IMR-90 (cell line): ENCODE measurements around the gene STAT4. TPM values are rescaled to one million over a fixed set of nuclear protein-coding genes. Genes with fewer than 3 reads are reported as not detected.

ENCODE experiments used
- ATAC-seq: fragments of 200-7000 bp; cut with Tn5 transposase; 2 replicates; pipeline ENCODE4 v1.9.1; 2020; ENCODE audit warnings: low read depth, mild to moderate bottlenecking, moderate library complexity
- BruUV-seq: library from RNA; stranded (reverse); fragments of 400-500 nt; replicated peaks from 2 replicates; lab custom pipeline; 2021; lab: Mats Ljungman, UMichigan
- CTCF ChIA-PET: fragments of 300-600 bp; formaldehyde crosslinking; extraction: SDS; loops from one replicate; lab custom pipeline; 2021; ENCODE audit warnings: antibody characterized with exemption; lab: Yijun Ruan, JAX
- POLR2A ChIA-PET: fragments of 300-600 bp; sonication (Branson Sonifier 250); formaldehyde crosslinking; loops from one replicate; lab custom pipeline; 2022; ENCODE audit warnings: antibody characterized with exemption; ENCODE audit not compliant: unreplicated experiment; lab: Charles Lee
- DNase-seq: peaks from one replicate; pipeline ENCODE4 v3.0.0; 2013
- H2AFZ ChIP-seq: replicated peaks from 2 replicates; pipeline ENCODE3; 2013; ENCODE audit warnings: low read length, mild to moderate bottlenecking; ENCODE audit not compliant: poor library complexity
- H2AK5ac ChIP-seq: 2 replicates; pipeline ENCODE4 v1.6.1; 2013; ENCODE audit warnings: low read depth, low read length, inconsistent platforms
- H2AK9ac ChIP-seq: replicated peaks from 2 replicates; pipeline ENCODE3; 2013; ENCODE audit warnings: mild to moderate bottlenecking, low read depth, low read length, moderate library complexity; ENCODE audit not compliant: poor library complexity
- H2BK120ac ChIP-seq: 2 replicates; pipeline ENCODE4 v1.6.1; 2013; ENCODE audit warnings: low read depth, low read length, inconsistent platforms
- H2BK15ac ChIP-seq: 3 replicates; pipeline ENCODE4 v1.6.1; 2013; ENCODE audit warnings: low read depth, low read length, inconsistent platforms
- H2BK20ac ChIP-seq: 2 replicates; pipeline ENCODE4 v1.6.1; 2013; ENCODE audit warnings: low read depth, mild to moderate bottlenecking, inconsistent platforms, low read length, moderate library complexity
- H2BK5ac ChIP-seq: 2 replicates; pipeline ENCODE4 v1.6.1; 2013; ENCODE audit warnings: mild to moderate bottlenecking, low read depth, low read length, inconsistent platforms; ENCODE audit not compliant: poor library complexity, severe bottlenecking
- H3K14ac ChIP-seq: replicated peaks from 2 replicates; pipeline ENCODE4 v1.6.1; 2013; ENCODE audit warnings: low read depth, low read length, inconsistent platforms
- H3K18ac ChIP-seq: 2 replicates; pipeline ENCODE4 v1.6.1; 2013; ENCODE audit warnings: low read depth, low read length, control low read depth
- H3K23ac ChIP-seq: 2 replicates; pipeline ENCODE4 v1.6.1; 2013; ENCODE audit warnings: low read depth, low read length, inconsistent platforms
- H3K27ac ChIP-seq: 2 replicates; pipeline ENCODE4 v1.5.1; 2013; ENCODE audit warnings: mild to moderate bottlenecking, control low read depth, low read length; ENCODE audit not compliant: insufficient read depth
- H3K27me3 ChIP-seq: 2 replicates; pipeline ENCODE4 v1.6.1; 2013; ENCODE audit warnings: low read length; ENCODE audit not compliant: control insufficient read depth, insufficient read depth
- H3K36me3 ChIP-seq: 2 replicates; pipeline ENCODE4 v1.6.1; 2013; ENCODE audit warnings: low read length, mixed read lengths; ENCODE audit not compliant: control insufficient read depth, insufficient read depth
- H3K4ac ChIP-seq: 2 replicates; pipeline ENCODE4 v1.6.1; 2013; ENCODE audit warnings: low read depth, low read length, inconsistent platforms
- H3K4me1 ChIP-seq: 2 replicates; pipeline ENCODE4 v1.6.1; 2013; ENCODE audit warnings: low read length, mixed read lengths; ENCODE audit not compliant: control insufficient read depth, insufficient read depth
- H3K4me2 ChIP-seq: 2 replicates; pipeline ENCODE4 v1.6.1; 2013; ENCODE audit warnings: low read depth, mild to moderate bottlenecking, control low read depth, low read length, moderate library complexity
- H3K4me3 ChIP-seq: 2 replicates; pipeline ENCODE4 v1.5.1; 2013; ENCODE audit warnings: low read depth, mild to moderate bottlenecking, control low read depth, low read length, moderate library complexity; ENCODE audit not compliant: insufficient read depth
- H3K56ac ChIP-seq: 2 replicates; pipeline ENCODE4 v1.6.1; 2013; ENCODE audit warnings: low read length, inconsistent platforms; ENCODE audit not compliant: insufficient read depth; ENCODE audit errors: extremely low read depth
- H3K79me1 ChIP-seq, 2 experiments: 2 replicates each; pipeline ENCODE4 v1.6.1; 2013; ENCODE audit warnings: low read length in 2 of 2, inconsistent platforms in 1 of 2, low read depth in 1 of 2
- H3K9ac ChIP-seq: 2 replicates; pipeline ENCODE4 v1.6.1; 2013; ENCODE audit warnings: low read depth, low read length, control low read depth
- H3K9me1 ChIP-seq: 2 replicates; pipeline ENCODE4 v1.6.1; 2013; ENCODE audit warnings: low read length, inconsistent platforms; ENCODE audit not compliant: insufficient read depth
- H3K9me3 ChIP-seq: 2 replicates; pipeline ENCODE4 v1.6.1; 2013; ENCODE audit warnings: low read length; ENCODE audit not compliant: control insufficient read depth, insufficient read depth
- H4K20me1 ChIP-seq: 2 replicates; pipeline ENCODE4 v1.6.1; 2013; ENCODE audit warnings: low read length, inconsistent platforms; ENCODE audit not compliant: insufficient read depth
- H4K5ac ChIP-seq: 2 replicates; pipeline ENCODE4 v1.6.1; 2013; ENCODE audit warnings: mild to moderate bottlenecking, low read depth, low read length, control low read depth
- H4K8ac ChIP-seq, 2 experiments: 2 replicates each; pipeline ENCODE4 v1.6.1; 2013; ENCODE audit warnings: low read depth in 2 of 2, low read length in 2 of 2, control low read depth in 1 of 2, inconsistent platforms in 1 of 2
- H4K91ac ChIP-seq: 2 replicates; pipeline ENCODE4 v1.6.1; 2013; ENCODE audit warnings: low read depth, low read length, inconsistent platforms; ENCODE audit not compliant: insufficient read depth
- CEBPB ChIP-seq: IDR thresholded peaks from 2 replicates; pipeline ENCODE4 v1.6.1; 2012; ENCODE audit warnings: low read depth, low read length, improper control_type of control experiment
- CHD1 ChIP-seq: IDR thresholded peaks from 2 replicates; pipeline ENCODE4 v1.6.1; 2012; ENCODE audit warnings: low read depth, low read length, improper control_type of control experiment
- FOS ChIP-seq: fragments of 150-350 bp; IDR thresholded peaks from 2 replicates; pipeline ENCODE4 v1.6.1; 2016; ENCODE audit warnings: low read depth, low read length
- MAFK ChIP-seq: IDR thresholded peaks from 2 replicates; pipeline ENCODE4 v1.6.1; 2012; ENCODE audit warnings: low read depth, low read length, improper control_type of control experiment
- MAZ ChIP-seq: IDR thresholded peaks from 2 replicates; pipeline ENCODE4 v1.6.1; 2012; ENCODE audit warnings: low read depth, mild to moderate bottlenecking, low read length, improper control_type of control experiment, moderate library complexity, borderline replicate concordance
- MXI1 ChIP-seq: IDR thresholded peaks from 2 replicates; pipeline ENCODE4 v1.6.1; 2012; ENCODE audit warnings: low read depth, mild to moderate bottlenecking, low read length, moderate library complexity, borderline replicate concordance
- NFE2L2 ChIP-seq: fragments of 150-350 bp; IDR thresholded peaks from 2 replicates; pipeline ENCODE4 v1.6.1; 2016; ENCODE audit warnings: low read depth, mild to moderate bottlenecking, low read length
- RAD21 ChIP-seq: IDR thresholded peaks from 2 replicates; pipeline ENCODE4 v1.6.1; 2012; ENCODE audit warnings: low read length, improper control_type of control experiment
- RCOR1 ChIP-seq: IDR thresholded peaks from 2 replicates; pipeline ENCODE4 v1.6.1; 2012; ENCODE audit warnings: mild to moderate bottlenecking, low read length, improper control_type of control experiment; ENCODE audit not compliant: insufficient replicate concordance
- RFX5 ChIP-seq: IDR thresholded peaks from 2 replicates; pipeline ENCODE4 v1.8.0; 2012; ENCODE audit warnings: low read depth, mild to moderate bottlenecking, low read length, moderate library complexity
- SMC3 ChIP-seq: fragments of 150-350 bp; IDR thresholded peaks from 2 replicates; pipeline ENCODE4 v1.6.1; 2016; ENCODE audit warnings: low read depth, mild to moderate bottlenecking, antibody characterized with exemption, low read length, moderate library complexity
- WGBS, 2 experiments: methylation state at CpG; one replicate each; pipeline versions ENCODE4 v1.1.5 to v1.1.7; 2013; ENCODE audit warnings: missing lambda C conversion rate in 2 of 2; ENCODE audit not compliant: insufficient read length in 1 of 2; ENCODE audit errors: extremely low coverage in 2 of 2; 5-methylcytosine and 5-hydroxymethylcytosine counted together
- dilution Hi-C: fragments of 300-500 bp; cut with HindIII; formaldehyde crosslinking; loops from one replicate; pipeline ENCODE4 v1.14.3; 2018; ENCODE audit warnings: low sequenced_read_pairs; ENCODE audit not compliant: unreplicated experiment
- in situ Hi-C: fragments of 300-500 bp; cut with MboI; formaldehyde crosslinking; loops from 3 replicates; pipeline ENCODE4 v1.14.3; 2019; ENCODE audit warnings: low sequenced_read_pairs, inconsistent platforms, mixed read lengths
- intact Hi-C: fragments of 100-400 bp; cut with micrococcal nuclease; formaldehyde crosslinking; loops from 2 replicates; pipeline ENCODE4 v1.10.0; 2022
- polyA plus RNA-seq, 3 experiments: library from polyadenylated mRNA; depleted of rRNA; stranded (reverse); fragments of >200 nt; gene quantifications; 2 replicates each; pipeline ENCODE4 v1.2.3, GENCODE V29; 2012; ENCODE audit warnings: low replicate concordance in 1 of 3
- total RNA-seq: library from RNA; depleted of rRNA; stranded (reverse); fragments of >200 nt; gene quantifications from 2 replicates; pipeline ENCODE4 v1.2.3, GENCODE V29; 2012
- TF ChIP-seq, protein P1 (sequence below): fragments of 150-350 bp; IDR thresholded peaks from 2 replicates; pipeline ENCODE4 v1.6.1; 2016; ENCODE audit warnings: low read depth, mild to moderate bottlenecking, low read length, moderate library complexity, borderline replicate concordance
- TF ChIP-seq, protein P2 (sequence below): fragments of 150-350 bp; IDR thresholded peaks from 2 replicates; pipeline ENCODE4 v1.6.1; 2017; ENCODE audit warnings: mild to moderate bottlenecking, antibody characterized with exemption, low read length, low read depth
- TF ChIP-seq, protein P3 (sequence below): conservative IDR thresholded peaks from 2 replicates; pipeline ENCODE4 v1.5.1; 2012; ENCODE audit warnings: mild to moderate bottlenecking, low read depth, low read length, improper control_type of control experiment

The STAT4 gene
- total and polyA plus RNA-seq, 2 of the 4 experiments (the other 2 are of a cell fraction) = 0.36 to 0.48 TPM

DNA sequence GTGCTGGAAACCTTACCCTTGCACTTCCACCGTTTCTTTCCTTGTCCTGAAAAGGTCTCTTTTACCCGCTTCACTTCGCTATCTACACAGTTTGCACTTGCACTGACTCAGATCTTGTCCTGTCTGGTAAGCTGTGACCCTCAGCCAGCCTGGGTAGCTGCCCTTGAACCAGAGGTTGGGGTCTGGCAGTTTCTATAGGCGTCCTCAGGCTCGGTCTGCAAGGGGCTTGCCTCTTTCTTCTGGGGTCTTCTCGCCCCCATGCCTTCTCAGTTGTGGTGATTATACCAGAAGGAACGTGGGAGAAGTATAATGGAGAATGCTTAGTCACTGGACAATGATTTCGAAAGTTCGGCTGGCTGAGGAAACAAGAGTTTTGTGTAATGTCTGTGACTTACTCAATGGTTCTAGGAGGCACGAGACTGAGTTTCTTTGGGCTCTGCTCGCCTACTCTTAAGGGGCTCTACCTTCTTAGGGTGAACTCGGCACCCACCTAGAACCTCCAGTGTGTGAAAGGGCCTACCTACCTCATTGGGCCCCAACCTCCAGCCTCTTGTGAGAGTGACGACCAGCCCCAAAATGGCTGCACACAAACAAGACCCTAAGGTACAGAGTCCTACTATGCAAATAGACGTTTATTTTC lies 129.9 kb downstream of the STAT4 start:
- dilution Hi-C loops (no loop called here), in situ Hi-C loops (no loop called here), intact Hi-C loops (loop anchor here (2.0 kb wide), 1 partner anchor 28 kb away; no protein-coding TSS in a partner anchor)
- BruUV-seq = TSS peak; percentile 84
- WGBS, 2 experiments = 0% methylated on average over 2 of the region's 14 CpGs; no CpG with 5 or more reads in 1 of the 2 experiments
- Histone ChIP-seq H3K4me2 (peak overlapping the region; percentile 91), H2AK5ac (peak overlapping the region; percentile 97), H2AK9ac (peak overlapping the region; percentile 96), H2BK15ac (peak overlapping the region; percentile 75; the same call in 2 of the 3 replicates), H3K4me3 (peak overlapping the region; percentile 61), H3K56ac (peak overlapping the region; percentile 100), H3K9me3 (no peaks in the 10 kb centered on the region), H3K23ac (peak overlapping the region; percentile 100), H3K9me1 (peaks cover 12% of the 10 kb centered on the region), H3K27me3 (no peaks in the 10 kb centered on the region), H3K36me3 (no peaks in the 10 kb centered on the region), H4K8ac (peak overlapping the region; percentile 95 to 98), H2BK120ac (peak overlapping the region; percentile 92), H3K14ac (peak overlapping the region; percentile 100), H4K20me1 (no peaks in the 10 kb centered on the region), H4K5ac (peak overlapping the region; percentile 92), H3K27ac (peak overlapping the region; percentile 98), H3K4ac (peak overlapping the region; percentile 99), H4K91ac (peak overlapping the region; percentile 99), H3K18ac (peak overlapping the region; percentile 92), H3K79me1 (peaks cover 6 to 25% of the 10 kb centered on the region in 2 experiments; a peak in 3 of 4 replicates), H2BK5ac (peak overlapping the region; percentile 97), H3K9ac (peak overlapping the region; percentile 97), H3K4me1 (peaks cover 14% of the 10 kb centered on the region), H2BK20ac (peak overlapping the region; percentile 93), H2AFZ (peak overlapping the region; percentile 56)
- POLR2A ChIA-PET = interaction anchor here (0.8 kb wide), 1 partner anchor 9 kb away, joined by 4 read pairs; no protein-coding TSS in a partner anchor
- DNase-seq = peak; percentile 93
- peak; percentile 54 for ATAC-seq
- CTCF ChIA-PET = no interaction called here
- TF ChIP-seq, protein P1, sequence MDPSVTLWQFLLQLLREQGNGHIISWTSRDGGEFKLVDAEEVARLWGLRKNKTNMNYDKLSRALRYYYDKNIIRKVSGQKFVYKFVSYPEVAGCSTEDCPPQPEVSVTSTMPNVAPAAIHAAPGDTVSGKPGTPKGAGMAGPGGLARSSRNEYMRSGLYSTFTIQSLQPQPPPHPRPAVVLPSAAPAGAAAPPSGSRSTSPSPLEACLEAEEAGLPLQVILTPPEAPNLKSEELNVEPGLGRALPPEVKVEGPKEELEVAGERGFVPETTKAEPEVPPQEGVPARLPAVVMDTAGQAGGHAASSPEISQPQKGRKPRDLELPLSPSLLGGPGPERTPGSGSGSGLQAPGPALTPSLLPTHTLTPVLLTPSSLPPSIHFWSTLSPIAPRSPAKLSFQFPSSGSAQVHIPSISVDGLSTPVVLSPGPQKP = no peak
- TF ChIP-seq MXI1 = no peak
- TF ChIP-seq RFX5 = no peak
- TF ChIP-seq MAZ = no peak; the same call in 1 of the 2 replicates
- TF ChIP-seq FOS = peak; percentile 79; the same call in 1 of the 2 replicates
- TF ChIP-seq, protein P2, sequence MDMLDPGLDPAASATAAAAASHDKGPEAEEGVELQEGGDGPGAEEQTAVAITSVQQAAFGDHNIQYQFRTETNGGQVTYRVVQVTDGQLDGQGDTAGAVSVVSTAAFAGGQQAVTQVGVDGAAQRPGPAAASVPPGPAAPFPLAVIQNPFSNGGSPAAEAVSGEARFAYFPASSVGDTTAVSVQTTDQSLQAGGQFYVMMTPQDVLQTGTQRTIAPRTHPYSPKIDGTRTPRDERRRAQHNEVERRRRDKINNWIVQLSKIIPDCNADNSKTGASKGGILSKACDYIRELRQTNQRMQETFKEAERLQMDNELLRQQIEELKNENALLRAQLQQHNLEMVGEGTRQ = no peak
- TF ChIP-seq CEBPB = peak; percentile 97
- no peak for TF ChIP-seq SMC3
- TF ChIP-seq CHD1 = no peak
- no peak for TF ChIP-seq RAD21
- TF ChIP-seq NFE2L2 = peak; percentile 94
- TF ChIP-seq RCOR1 = no peak
- TF ChIP-seq MAFK = 0 out of 2 replicates have a peak, but pooled peaks have one; percentile 35
- TF ChIP-seq, protein P3, sequence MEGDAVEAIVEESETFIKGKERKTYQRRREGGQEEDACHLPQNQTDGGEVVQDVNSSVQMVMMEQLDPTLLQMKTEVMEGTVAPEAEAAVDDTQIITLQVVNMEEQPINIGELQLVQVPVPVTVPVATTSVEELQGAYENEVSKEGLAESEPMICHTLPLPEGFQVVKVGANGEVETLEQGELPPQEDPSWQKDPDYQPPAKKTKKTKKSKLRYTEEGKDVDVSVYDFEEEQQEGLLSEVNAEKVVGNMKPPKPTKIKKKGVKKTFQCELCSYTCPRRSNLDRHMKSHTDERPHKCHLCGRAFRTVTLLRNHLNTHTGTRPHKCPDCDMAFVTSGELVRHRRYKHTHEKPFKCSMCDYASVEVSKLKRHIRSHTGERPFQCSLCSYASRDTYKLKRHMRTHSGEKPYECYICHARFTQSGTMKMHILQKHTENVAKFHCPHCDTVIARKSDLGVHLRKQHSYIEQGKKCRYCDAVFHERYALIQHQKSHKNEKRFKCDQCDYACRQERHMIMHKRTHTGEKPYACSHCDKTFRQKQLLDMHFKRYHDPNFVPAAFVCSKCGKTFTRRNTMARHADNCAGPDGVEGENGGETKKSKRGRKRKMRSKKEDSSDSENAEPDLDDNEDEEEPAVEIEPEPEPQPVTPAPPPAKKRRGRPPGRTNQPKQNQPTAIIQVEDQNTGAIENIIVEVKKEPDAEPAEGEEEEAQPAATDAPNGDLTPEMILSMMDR = no peak
